Epithelial cell of proximal tubule (primary cell): ENCODE data around the gene VGLL4. TPM values are rescaled to one million over a fixed set of nuclear protein-coding genes. Genes with fewer than 3 reads are reported as not detected.

Experiments
- DNase-seq: peaks from one replicate; pipeline ENCODE4 v3.0.0-alpha.2; 2011; ENCODE audit warnings: low read depth
- H3K4me3 ChIP-seq: 2 replicates; pipeline ENCODE4 v1.5.1; 2011; ENCODE audit warnings: low read depth, mild to moderate bottlenecking, low read length
- CTCF ChIP-seq: conservative IDR thresholded peaks from 2 replicates; pipeline ENCODE4 v1.5.1; 2012; ENCODE audit warnings: low read depth, mild to moderate bottlenecking, low read length
- total RNA-seq: library from RNA; depleted of rRNA; stranded (reverse); fragments of >200 nt; gene quantifications from 2 replicates; pipeline ENCODE4 v1.2.3, GENCODE V29; 2015

The VGLL4 gene
- total RNA-seq, 1 donor from 2014 or later = 52.4 TPM

GRCh38 chr3:11567516-11568467 lies 75.9 kb downstream of the VGLL4 start:
- H3K4me3 ChIP-seq = peak overlapping the region; percentile 25
- DNase-seq = no peak
- no peak for TF ChIP-seq CTCF

- TF ChIP-seq CTCF = no peak
- H3K4me3 ChIP-seq = no peak overlapping the region
- no peak for DNase-seq
Observed at GRCh38 chr3:11566916-11567315, 76.8 kb downstream of the VGLL4 start.

GRCh38 chr3:11566478-11566877 lies 77.2 kb downstream of the VGLL4 start:
- DNase-seq = no peak
- no peak overlapping the region for H3K4me3 ChIP-seq
- no peak for TF ChIP-seq CTCF

- TF ChIP-seq CTCF = no peak
- DNase-seq = no peak
- no peak overlapping the region for H3K4me3 ChIP-seq
Observed at GRCh38 chr3:11565932-11566331, 77.8 kb downstream of the VGLL4 start.

GRCh38 chr3:11565492-11565891 lies 78.2 kb downstream of the VGLL4 start:
- TF ChIP-seq CTCF = no peak
- no peak for DNase-seq
- H3K4me3 ChIP-seq = no peak overlapping the region

- DNase-seq = no peak
- no peak for TF ChIP-seq CTCF
- no peak overlapping the region for H3K4me3 ChIP-seq
Observed at GRCh38 chr3:11565072-11565471, 78.6 kb downstream of the VGLL4 start.

- TF ChIP-seq CTCF = no peak
- no peak overlapping the region for H3K4me3 ChIP-seq
- DNase-seq = no peak
Observed at GRCh38 chr3:11564577-11565001, 79.1 kb downstream of the VGLL4 start.
